HG03342 (cell line): Measurements from ENCODE around the gene IQCE.
"Not testable (repeated sequence)": the region's sequence is repeated elsewhere in the genome, so short reads cannot be mapped to it uniquely, and the experiment has no call there.

Source experiments
- ATAC-seq: cut with Tn5 transposase; IDR thresholded peaks from one replicate; pipeline ENCODE4 v1.9.1; 2021; ENCODE audit warnings: mild to moderate bottlenecking, moderate library complexity; ENCODE audit not compliant: unreplicated experiment

The IQCE gene

DNA sequence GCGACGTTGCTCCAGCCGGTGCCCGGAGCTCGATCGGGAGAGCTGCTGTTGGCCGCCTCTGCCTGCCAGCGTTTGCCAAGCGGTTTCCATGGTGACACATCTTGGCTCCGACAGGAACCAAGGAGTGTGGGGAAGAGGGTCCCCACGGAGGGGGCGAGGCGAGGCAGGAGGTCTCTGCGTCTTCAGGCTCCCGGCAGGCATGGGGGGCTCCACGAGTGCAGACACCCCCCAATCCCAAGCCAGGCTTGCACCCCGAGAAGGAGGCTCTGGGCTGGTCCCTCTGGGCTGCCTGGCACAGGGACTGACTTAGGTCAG is 27.0 kb upstream of the IQCE start:
- ATAC-seq = not testable (repeated sequence)

DNA sequence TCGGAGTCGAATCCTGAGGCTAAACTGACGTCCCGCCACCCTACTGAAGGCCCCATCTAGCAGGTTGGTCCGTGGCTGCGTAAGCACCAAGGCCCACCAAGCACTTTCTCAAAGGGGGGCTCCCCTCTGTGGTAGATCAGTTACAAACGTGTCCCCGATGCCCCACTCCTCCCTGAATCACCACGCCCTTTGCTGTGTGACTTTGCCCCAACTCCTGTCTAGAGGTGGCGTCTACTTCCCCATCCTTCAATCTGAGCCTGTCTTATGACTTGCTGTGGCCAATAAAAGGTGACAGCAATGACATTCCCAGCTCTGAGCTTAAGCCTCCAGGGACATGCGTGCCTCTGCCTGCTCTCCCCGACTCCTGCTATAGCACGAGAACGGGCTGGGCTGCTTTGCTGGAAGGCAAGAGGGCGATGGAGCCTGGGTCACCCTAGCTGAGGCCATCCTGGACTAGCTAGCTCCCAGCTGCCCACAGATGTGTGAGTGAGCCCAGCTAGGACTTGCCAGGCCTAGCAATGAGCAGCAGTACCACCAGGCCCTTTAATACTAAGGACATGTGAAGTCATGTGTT is 26.5 kb upstream of the IQCE start:
- not testable (repeated sequence) for ATAC-seq

DNA sequence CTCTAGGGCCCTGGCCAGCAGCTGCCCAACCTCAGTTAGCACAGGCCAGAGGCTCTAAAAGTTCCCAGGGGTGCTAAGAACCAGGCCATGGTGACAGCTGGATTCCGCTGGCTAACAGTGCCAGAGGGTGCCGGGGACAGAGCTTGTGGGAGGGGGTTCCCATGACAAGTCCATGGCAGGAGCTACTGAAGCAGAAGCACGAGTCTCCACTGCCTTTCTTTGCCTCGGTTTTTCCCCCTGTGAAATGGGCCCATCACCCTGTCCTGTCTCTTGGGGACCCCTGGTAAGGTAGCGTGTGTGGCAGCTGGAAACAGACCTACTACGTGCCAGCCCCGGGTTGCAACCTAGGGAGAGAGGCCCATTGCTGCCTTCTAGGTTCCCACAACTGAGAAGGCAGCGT is 26.0 kb upstream of the IQCE start:
- ATAC-seq = not testable (repeated sequence)

DNA sequence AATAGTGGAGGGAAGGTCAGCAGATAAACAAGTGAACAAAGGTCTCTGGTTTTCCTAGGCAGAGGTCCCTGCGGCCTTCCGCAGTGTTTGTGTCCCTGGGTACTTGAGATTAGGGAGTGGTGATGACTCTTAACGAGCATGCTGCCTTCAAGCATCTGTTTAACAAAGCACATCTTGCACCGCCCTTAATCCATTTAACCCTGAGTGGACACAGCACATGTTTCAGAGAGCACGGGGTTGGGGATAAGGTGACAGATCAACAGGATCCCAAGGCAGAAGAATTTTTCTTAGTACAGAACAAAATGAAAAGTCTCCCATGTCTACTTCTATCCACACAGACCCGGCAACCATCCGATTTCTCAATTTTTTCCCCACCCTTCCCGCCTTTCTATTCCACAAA is 25.2 kb upstream of the IQCE start:
- ATAC-seq = not testable (repeated sequence)

DNA sequence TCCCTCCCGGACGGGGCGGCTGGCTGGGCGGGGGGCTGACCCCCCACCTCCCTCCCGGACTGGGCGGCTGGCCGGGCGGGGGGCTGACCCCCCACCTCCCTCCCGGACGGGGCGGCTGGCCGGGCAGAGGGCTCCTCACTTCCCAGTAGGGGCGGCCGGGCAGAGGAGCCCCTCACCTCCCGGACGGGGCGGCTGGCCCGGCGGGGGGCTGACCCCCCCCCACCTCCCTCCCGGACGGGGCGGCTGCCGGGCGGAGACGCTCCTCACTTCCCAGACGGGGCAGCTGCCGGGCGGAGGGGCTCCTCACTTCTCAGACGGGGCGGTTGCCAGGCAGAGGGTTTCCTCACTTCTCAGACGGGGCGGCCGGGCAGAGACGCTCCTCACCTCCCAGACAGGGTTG is 24.6 kb upstream of the IQCE start:
- ATAC-seq = not testable (repeated sequence)

DNA sequence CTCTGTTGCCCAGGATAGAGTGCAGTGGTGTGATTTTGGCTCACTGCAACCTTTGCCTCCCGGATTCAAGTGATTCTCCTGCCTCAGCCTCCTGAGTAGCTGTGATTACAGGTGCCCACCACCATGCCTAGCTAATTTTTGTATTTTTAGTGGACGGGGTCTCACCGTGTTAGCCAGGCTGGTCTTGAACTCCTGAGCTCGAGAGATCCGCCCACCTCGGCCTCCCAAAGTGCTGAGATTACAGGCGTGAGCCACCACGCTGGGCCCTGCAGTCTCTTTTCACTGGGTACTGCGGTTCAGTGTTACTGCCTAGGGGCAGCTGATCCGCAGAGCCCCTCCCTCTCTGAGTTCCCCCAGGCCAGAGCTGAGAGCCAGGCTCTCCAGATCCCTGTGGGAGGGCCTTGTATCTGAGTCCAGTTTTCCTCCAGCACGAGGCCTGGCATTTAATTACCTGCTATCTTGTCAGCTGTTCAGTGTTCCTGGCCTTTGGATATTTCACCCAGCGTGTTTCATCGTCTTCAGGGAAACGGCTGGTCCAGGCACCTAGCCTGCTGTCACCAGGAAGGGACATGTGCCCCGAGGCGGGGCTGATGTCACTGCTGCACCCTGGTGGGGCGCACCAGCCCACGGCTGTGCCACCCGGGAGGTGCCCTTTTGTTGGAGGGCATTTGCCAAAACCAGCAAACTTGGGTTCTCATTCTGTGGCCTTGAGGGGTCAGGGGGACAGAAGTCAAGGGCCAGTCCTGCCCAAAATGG is 22.7 kb upstream of the IQCE start:
- not testable (repeated sequence) for ATAC-seq

DNA sequence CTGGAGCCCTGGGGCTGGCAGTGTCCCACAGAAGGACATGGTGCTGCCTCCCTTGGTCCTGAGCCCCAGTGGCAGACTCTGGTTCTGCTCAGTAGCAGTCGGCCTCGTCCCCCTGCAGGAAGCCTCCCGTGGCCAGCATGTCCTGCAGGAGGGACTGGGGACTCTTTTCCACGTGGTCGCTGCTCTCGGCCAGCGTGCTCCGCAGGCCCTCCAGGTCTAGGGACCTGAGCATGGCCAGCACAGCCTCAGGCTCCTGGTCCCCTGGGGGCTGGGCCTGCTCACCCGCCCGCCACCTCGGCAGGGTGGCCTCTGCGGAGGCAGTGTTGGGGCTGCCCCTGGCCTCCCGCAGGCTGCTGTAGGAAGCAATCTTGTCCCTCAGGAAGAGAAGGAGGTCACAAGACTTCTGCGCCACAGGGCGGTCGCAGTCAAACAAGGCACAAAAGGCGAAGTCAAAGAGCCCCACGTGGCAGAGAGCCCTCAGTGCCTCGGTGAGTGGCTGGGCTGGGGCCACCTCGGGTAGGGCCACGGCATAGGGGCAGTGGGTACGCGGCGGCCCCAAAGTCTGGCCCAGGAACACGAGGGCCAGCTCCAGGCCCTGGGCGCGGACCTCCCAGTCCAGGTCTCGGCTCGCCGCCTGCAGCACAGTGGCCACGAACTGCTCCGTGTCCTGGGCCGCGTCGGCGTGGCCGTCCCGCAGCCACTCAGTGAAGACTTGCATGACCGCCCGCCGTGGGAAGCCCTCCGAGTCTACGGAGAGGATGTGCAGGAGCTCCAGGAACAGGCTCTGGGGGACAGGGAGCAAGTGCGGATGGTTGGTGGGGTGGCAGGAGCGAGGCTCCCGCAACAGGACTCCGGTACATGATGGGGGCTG is 20.6 kb upstream of the IQCE start:
- no peak for ATAC-seq

DNA sequence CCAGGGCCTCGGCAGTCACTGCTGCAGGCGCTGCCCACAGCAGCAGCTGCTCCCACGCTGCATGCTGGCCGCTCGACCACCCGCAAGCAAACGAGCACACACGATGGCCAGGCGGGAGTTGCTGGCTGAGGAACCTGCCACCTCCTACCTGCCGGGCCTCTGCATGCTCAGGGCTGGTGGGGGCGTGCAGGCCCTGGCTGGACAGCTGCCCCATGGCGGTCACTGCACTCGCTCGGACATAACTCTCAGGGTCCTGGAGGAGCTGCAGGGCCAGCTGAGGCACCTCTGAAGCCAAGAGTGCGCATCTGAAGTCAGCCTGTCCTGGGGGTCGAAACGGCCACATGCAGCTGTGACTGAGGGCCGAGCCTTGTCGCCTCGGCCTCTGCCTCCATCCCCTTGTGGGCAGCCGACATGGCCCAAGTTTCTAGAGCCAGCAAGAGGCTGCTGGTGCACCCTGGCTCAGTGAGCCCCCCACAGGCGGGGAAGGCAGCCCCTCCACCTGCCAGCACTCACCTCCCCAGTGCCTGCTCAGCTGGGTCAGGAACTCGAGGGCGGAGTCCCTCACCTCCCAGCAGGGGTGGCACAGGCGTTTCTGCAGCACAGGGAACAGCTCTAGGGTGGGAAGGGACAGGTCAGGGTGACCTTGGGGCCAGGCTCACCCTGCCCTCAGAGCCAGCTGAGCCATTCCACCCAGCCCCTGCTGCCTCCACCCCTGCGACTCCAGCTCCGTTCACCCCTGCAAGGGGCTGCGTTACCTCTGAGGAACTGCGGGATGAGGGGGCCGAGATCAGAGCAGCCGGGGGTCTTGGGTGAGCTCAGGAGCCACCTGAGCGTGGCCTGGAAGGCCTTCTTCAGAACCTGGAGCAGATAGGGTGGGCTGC is 19.5 kb upstream of the IQCE start:
- no peak for ATAC-seq

DNA sequence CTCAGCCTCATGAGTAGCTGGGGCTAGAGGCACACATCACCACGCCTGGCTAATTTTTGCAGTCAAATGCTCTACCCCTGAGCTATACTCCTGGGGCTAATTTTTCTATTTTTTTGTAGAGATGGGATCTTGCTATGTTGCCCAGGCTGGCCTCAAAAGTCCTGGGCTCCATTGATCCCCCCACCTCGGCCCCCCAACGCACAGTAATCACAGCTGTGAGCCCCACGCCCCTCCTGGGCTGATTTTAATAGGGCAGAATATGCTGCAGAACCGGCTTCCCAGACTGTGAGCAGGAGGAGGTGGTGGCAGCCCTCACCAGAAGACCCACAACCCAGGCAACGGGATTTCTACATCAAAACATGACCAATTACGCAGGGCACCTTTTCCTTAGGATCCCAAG is 18.6 kb upstream of the IQCE start:
- no peak for ATAC-seq

DNA sequence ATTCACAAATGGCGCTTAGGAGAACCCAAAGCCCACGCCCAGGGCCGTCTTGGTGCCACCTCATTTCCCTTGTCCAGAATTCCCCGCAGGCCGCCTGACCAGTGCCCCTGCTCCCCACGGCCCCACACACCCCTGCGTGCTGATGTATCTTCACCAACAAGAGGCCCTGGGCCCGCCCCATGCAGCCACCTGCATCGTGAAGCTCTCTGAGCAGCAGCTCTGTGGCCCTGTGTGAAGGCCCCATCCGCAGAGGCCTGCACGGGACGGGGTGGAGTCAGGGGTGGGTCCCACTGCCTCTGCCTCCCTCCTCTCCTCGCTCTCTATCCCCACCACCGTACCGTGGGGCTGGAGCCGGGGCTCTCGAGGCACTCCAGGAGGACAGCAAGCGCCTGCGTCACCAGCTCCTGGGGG is 18.1 kb upstream of the IQCE start:
- no peak for ATAC-seq

DNA sequence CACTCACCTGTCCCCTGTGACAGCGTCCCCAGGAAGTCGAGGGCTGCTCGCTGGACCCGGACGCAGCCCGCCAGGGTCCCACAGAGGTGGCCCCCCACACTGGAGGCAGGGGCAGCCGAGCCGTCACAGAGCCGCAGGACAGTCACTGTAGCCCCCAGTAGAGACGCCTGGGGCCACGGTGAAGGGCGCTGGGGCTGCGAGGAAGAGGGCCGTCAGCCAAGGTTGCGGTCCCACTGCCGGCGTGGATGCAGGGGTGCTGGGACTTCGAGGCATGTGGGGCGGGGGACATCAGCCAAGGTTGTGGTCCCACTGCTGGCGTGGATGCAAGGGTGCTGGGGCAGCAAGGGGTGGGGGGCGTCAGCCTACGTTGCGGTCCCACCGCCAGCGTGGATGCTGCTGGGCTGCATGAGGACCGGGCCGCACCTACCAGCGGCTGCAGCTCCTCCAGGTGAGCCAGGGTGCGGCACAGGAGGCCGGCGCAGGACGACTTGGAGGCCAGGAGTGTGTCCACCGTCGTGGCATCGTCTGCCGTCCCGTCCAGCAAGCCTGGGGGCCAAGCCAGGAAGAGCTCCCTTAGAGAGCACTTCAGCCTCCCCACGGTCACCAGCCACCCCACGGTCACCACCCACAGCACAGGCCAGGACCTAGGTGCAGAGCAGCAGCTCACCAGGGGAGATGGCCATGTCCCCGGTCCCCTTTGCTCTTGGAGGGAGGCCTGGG is 17.3 kb upstream of the IQCE start:
- ATAC-seq = no peak

DNA sequence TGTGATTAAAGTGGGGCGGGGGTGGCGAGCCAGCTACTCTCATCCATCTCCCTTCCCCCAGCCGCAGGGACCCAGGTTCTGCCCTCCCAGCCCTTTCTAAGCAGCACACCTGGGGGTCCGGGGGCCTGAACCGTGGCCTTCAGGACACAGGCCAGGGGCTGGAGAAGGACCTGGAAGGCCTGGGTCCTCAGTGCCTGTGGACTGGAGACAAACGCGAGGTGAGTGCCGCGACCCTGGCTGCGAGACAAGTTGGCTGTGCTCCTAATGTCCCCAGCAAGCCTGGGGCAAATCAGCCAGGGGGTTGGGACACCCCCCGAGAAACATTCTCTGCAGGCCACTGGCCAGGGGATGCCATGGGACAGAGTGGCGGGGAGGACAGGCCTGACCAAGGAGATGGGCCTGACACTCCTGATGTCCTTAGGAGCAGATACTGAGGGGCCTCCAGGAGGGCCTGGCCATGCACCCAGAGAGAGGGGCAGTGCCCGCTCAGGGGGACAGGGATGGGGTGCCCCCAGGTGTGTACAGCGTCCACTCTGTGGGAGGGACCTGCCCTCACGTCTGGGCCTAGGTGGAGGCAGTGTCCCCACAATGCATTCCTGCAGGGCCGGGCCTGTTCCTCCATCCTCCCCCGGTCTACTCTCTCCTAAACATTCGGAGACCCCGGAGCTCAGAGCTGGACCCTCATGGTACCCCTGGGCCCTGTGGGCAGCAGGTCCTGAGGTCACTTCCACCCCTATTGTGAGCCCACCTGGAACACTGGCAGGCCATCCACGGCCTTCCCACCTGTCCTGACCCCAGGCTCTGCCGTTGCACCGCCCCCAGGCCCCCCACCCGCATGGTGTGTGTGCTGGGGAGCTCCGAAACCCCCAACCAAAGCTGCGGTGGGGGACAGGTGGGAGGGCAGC is 16.5 kb upstream of the IQCE start:
- no peak for ATAC-seq

DNA sequence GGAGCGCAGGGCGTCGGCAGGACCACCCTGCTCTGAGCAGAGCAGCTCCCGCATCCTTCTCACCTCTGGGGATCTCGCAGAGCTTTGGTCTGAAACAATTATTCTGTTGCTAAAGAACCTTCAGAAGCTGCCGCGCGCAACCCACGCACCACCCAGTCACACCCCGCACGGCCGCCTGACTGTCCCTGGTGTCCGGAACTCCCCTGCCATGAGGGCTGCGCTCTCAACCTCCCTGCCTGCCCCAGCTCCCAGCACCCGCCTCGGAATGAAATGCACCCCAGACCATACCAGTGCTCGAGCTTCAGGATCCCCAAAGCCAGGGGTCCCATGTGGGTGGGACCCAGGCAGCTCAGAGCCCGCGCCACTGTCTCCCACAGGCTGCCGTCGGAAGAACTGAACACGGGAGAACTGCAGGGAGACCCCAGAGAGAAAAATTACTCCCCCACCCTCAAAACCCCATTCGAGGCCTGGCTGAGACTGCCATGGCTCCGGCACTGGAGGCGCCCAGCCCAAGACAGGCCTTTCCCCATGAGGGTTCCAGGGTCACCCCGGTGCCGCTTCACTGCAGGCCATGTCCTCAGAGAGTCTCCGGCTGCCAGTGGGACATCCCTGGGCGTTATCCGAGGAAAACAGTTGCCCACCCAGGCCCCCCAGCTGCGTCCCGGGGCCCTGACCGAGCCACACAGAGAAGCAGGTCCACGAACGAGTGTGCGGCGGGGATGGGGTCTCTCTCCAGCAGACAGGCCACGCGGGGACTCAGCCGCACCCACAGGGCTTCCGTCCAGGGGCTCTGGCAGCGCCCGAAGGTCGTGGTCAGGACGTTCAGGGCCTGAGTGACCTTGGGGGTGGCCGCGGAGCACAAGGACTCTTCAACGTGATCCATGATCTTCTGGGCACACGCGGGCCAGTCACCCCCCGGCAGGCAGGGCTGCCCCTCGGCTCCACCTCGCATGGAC is 15.6 kb upstream of the IQCE start:
- no peak for ATAC-seq

DNA sequence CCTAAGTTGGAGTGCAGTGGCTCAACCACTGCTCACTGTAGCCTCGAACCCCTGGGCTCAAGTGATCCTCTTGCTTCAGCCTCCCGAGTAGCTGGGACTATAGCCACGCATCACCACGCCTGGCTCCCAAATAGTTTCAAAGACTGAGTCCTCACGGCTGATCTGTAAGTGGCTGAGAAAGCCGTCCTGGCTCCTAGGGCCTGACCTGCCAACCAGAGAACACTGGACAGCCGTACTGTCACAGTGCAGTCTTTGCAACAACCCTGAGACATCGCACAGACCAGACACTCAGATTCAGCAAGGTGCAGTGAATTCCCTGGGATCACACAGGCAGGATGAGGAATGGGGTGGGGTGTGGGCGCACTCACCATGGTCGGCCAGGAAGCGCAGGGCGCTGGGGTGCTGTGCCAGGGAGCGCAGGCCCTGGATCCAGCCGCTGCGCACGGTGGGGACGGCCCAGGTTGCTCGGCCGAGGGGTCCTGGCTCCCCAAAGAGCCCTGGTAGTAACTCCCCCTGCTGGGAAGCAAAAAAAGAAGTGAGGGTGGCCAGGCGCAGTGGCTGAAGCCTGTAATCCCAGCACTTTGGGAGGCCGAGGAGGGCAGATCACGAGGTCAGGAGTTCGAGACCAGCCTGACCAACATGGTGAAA is 14.1 kb upstream of the IQCE start:
- no peak for ATAC-seq

DNA sequence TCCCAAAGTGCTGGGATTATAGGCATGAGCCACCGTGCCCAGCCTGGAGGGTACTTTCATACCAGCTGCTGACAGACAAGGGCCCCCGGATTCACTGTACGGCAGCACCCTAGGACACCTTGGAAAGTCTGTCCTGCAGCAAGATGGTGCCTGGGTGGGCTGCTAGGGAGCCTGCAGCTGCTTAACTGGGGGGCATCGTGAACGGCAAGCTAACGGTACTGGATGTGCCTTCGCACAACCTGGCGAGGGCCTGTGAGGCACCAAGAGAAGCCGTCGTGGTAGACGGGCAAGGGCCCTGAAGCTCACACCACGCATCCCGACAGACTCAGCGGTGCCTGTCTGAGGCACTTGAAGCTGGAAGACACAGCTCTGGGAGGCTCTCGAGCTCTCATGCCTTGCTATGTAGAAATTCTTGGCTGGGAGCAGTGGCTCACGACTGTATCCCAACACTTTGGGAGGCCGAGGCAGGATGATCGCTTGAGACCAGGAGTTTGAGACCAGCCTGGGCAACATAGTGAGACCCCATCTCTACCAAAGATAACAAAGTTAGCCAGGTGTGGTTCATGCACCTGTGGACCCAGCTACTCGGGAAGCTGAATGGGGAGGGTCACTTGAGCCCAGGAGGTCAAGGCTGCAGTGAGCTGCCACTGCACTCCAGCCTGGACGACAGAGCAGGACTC is 12.9 kb upstream of the IQCE start:
- no peak for ATAC-seq

DNA sequence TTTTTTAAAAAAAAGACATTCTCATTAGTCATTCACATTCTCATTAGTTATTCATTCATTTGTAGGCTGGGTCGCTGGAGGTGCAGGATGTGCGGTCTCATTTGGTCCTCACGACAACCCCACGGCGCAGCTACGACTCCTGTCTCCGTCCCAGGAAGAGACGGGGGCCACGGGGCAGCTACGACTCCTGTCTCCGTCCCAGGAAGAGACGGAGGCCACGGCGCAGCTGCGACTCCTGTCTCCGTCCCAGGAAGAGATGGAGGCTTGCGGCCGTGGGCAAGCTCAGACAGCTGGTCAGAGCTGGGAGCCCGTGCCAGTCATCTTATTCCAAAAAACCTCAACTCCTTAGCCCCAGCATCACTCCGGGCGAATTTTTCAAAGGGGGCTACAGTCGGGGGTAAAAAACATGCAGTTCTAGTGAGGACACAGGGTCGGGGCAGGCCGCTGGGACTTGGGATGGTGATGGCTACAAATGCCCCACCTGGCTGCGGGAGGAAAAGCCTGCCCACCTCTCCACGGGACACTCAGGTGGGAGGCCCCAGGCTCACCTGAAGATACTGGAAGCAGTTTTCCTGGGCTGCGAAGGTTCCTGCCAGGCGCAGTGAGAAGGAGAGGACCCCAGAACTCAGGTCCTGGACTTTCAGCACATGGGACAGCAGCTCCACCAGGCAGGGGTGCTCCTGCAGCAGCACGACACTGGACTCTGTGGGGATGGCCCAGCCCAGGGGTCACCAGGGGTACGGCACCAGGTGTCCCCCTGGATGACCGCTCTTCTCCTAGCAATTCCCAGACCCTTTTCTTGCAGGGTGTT is 11.8 kb upstream of the IQCE start:
- ATAC-seq = no peak
